Measurements from ENCODE around the gene RRM2.

- TF ChIP-seq CTCF (IDR thresholded peaks at IDR 0.05; ENCODE audit: poor library complexity, severe bottlenecking) = no peak
- no peak for TF ChIP-seq POLR2AphosphoS5 (IDR thresholded peaks at IDR 0.05)
- no peak for TF ChIP-seq RAD21 (conservative IDR thresholded peaks at IDR 0.05)
- TF ChIP-seq EP300 (conservative IDR thresholded peaks at IDR 0.05; ENCODE audit: poor library complexity, severe bottlenecking) = no peak
- TF ChIP-seq TAF1 (IDR thresholded peaks at IDR 0.05; ENCODE audit: low read depth) = no peak
- no peak for TF ChIP-seq EZH2 (IDR thresholded peaks at IDR 0.05; ENCODE audit: borderline replicate concordance, insufficient read depth, low read length, poor library complexity, severe bottlenecking)
- TF ChIP-seq SMC3 (conservative IDR thresholded peaks at IDR 0.05; ENCODE audit: poor library complexity) = no peak
- TF ChIP-seq REST (IDR thresholded peaks at IDR 0.05; ENCODE audit: borderline replicate concordance) = no peak
Observed at GRCh38 chr2:10170256-10170655, 47.7 kb downstream of the RRM2 start.

Measured in neural cell (in vitro differentiated cells).